H1 (cell line): ENCODE data around the gene CDYL2. TPM values are rescaled to one million over a fixed set of nuclear protein-coding genes. Genes with fewer than 3 reads are reported as not detected.

Experiments used
- GABPA ChIP-seq: IDR thresholded peaks from 2 replicates; pipeline ENCODE4 v1.6.1; 2011; ENCODE audit warnings: mild to moderate bottlenecking, low read length, moderate library complexity, borderline replicate concordance; ENCODE audit not compliant: insufficient read depth
- KDM4A ChIP-seq: IDR thresholded peaks from one replicate; pipeline ENCODE4 v1.7.1; 2012; ENCODE audit warnings: low read depth, mild to moderate bottlenecking, moderate library complexity, low read length, inconsistent platforms; ENCODE audit not compliant: severe bottlenecking
- RAD21 ChIP-seq, 2 experiments: IDR thresholded peaks in 1 of 2; conservative IDR thresholded peaks in 1 of 2; 2 replicates each; pipeline ENCODE4 v1.6.1; 2011; ENCODE audit warnings: low read depth in 2 of 2, low read length in 2 of 2, improper control_type of control experiment in 1 of 2, inconsistent platforms in 1 of 2, mild to moderate bottlenecking in 1 of 2, moderate library complexity in 1 of 2
- SP2 ChIP-seq: IDR thresholded peaks from 2 replicates; pipeline ENCODE4 v1.6.1; 2012; ENCODE audit warnings: mild to moderate bottlenecking, low read length, inconsistent platforms
- polyA plus RNA-seq, 7 experiments: library from polyadenylated mRNA; depleted of rRNA in 3 of 7; stranded (reverse) in 5 of 7; unstranded in 2 of 7; fragments of >200 nt in 5 of 7; fragments of 200-250 nt in 2 of 7; gene quantifications; 1 replicate in 5 of 7; 2 replicates in 1 of 7; 4 replicates in 1 of 7; pipeline versions ENCODE4 v1.2.1 to v1.2.3, GENCODE V29; 2011 to 2013; ENCODE audit warnings: missing spikeins in 2 of 7, mixed read lengths in 2 of 7
- total RNA-seq: library from RNA; stranded (reverse); fragmentation: NEBNext Ultra II Directional; extraction: Animal tissue kit (Norgen Biotek cat#: 25700); gene quantifications from 2 replicates; pipeline ENCODE4 v1.2.1, GENCODE V29; 2021
- TF ChIP-seq, protein P1 (sequence below): fragments of 300-600 bp; sonication (generic); IDR thresholded peaks from 2 replicates; pipeline ENCODE4 v1.7.1; 2012; ENCODE audit warnings: low read length, moderate library complexity, mild to moderate bottlenecking, inconsistent platforms; ENCODE audit not compliant: insufficient replicate concordance

CDYL2 gene
- total and polyA plus RNA-seq, 2 of the 8 experiments (the other 6 are each of a cell fraction or from before 2014, with no cell fraction given): 0.33 to 5.3 TPM

DNA sequence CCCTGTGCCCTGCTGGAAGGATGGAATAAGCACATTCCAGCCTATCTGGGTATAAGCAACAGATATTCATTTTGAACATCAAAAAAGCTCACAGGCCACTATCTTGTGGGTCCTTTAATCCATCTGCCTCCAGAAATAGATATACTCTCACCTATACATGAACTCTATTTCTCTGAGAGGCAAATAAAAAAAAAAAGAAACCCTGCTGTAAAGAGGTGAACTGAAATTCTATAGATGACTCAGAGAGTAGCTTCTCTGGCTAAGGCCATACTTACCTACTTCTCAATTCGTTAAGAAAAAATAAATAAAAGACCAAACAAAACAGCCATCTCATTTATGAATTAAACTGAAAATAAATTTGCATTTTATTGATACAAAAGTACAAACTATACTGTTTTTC, 177.3 kb downstream of the CDYL2 start (continued):
- TF ChIP-seq, protein P1, sequence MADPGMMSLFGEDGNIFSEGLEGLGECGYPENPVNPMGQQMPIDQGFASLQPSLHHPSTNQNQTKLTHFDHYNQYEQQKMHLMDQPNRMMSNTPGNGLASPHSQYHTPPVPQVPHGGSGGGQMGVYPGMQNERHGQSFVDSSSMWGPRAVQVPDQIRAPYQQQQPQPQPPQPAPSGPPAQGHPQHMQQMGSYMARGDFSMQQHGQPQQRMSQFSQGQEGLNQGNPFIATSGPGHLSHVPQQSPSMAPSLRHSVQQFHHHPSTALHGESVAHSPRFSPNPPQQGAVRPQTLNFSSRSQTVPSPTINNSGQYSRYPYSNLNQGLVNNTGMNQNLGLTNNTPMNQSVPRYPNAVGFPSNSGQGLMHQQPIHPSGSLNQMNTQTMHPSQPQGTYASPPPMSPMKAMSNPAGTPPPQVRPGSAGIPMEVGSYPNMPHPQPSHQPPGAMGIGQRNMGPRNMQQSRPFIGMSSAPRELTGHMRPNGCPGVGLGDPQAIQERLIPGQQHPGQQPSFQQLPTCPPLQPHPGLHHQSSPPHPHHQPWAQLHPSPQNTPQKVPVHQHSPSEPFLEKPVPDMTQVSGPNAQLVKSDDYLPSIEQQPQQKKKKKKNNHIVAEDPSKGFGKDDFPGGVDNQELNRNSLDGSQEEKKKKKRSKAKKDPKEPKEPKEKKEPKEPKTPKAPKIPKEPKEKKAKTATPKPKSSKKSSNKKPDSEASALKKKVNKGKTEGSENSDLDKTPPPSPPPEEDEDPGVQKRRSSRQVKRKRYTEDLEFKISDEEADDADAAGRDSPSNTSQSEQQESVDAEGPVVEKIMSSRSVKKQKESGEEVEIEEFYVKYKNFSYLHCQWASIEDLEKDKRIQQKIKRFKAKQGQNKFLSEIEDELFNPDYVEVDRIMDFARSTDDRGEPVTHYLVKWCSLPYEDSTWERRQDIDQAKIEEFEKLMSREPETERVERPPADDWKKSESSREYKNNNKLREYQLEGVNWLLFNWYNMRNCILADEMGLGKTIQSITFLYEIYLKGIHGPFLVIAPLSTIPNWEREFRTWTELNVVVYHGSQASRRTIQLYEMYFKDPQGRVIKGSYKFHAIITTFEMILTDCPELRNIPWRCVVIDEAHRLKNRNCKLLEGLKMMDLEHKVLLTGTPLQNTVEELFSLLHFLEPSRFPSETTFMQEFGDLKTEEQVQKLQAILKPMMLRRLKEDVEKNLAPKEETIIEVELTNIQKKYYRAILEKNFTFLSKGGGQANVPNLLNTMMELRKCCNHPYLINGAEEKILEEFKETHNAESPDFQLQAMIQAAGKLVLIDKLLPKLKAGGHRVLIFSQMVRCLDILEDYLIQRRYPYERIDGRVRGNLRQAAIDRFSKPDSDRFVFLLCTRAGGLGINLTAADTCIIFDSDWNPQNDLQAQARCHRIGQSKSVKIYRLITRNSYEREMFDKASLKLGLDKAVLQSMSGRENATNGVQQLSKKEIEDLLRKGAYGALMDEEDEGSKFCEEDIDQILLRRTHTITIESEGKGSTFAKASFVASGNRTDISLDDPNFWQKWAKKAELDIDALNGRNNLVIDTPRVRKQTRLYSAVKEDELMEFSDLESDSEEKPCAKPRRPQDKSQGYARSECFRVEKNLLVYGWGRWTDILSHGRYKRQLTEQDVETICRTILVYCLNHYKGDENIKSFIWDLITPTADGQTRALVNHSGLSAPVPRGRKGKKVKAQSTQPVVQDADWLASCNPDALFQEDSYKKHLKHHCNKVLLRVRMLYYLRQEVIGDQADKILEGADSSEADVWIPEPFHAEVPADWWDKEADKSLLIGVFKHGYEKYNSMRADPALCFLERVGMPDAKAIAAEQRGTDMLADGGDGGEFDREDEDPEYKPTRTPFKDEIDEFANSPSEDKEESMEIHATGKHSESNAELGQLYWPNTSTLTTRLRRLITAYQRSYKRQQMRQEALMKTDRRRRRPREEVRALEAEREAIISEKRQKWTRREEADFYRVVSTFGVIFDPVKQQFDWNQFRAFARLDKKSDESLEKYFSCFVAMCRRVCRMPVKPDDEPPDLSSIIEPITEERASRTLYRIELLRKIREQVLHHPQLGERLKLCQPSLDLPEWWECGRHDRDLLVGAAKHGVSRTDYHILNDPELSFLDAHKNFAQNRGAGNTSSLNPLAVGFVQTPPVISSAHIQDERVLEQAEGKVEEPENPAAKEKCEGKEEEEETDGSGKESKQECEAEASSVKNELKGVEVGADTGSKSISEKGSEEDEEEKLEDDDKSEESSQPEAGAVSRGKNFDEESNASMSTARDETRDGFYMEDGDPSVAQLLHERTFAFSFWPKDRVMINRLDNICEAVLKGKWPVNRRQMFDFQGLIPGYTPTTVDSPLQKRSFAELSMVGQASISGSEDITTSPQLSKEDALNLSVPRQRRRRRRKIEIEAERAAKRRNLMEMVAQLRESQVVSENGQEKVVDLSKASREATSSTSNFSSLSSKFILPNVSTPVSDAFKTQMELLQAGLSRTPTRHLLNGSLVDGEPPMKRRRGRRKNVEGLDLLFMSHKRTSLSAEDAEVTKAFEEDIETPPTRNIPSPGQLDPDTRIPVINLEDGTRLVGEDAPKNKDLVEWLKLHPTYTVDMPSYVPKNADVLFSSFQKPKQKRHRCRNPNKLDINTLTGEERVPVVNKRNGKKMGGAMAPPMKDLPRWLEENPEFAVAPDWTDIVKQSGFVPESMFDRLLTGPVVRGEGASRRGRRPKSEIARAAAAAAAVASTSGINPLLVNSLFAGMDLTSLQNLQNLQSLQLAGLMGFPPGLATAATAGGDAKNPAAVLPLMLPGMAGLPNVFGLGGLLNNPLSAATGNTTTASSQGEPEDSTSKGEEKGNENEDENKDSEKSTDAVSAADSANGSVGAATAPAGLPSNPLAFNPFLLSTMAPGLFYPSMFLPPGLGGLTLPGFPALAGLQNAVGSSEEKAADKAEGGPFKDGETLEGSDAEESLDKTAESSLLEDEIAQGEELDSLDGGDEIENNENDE: no peak
- TF ChIP-seq RAD21 (IDR thresholded peaks at IDR 0.05 in 1 of 2, conservative IDR thresholded peaks at IDR 0.05 in 1 of 2; ENCODE audit: low read depth in 2 of 2, low read length in 2 of 2) (no peak), GABPA (no peak), SP2 (no peak), KDM4A (no peak)
